Tibial nerve (tissue), 4 donors: Measurements from ENCODE around the gene TFEB. TPM values are rescaled to one million over a fixed set of nuclear protein-coding genes. Genes with fewer than 3 reads are reported as not detected.

Experiments
- DNase-seq, 2 donors: peaks; one replicate each; pipeline ENCODE4 v3.0.0-alpha.2; 2019; ENCODE audit warnings: low spot score in 2 of 2
- H3K27ac ChIP-seq, 4 donors: fragments of 200-600 bp; sonication (generic) in 3 of 4; one replicate each; pipeline ENCODE4 v1.5.1; 2017 to 2019; ENCODE audit warnings: mild to moderate bottlenecking in 1 of 4
- H3K27me3 ChIP-seq, 2 donors: fragments of 200-600 bp; sonication (generic) in 1 of 2; one replicate each; pipeline versions ENCODE4 v1.5.1 to v1.6.0; 2017 to 2019
- H3K36me3 ChIP-seq, 3 donors: fragments of 200-600 bp; sonication (generic); one replicate each; pipeline ENCODE4 v1.5.1; 2018 to 2019
- H3K4me1 ChIP-seq, 4 donors: fragments of 200-600 bp; sonication (generic) in 3 of 4; one replicate each; pipeline ENCODE4 v1.5.1; 2017 to 2019
- H3K4me3 ChIP-seq, 4 donors: fragments of 200-600 bp; sonication (generic) in 3 of 4; one replicate each; pipeline ENCODE4 v1.5.1; 2017 to 2019; ENCODE audit warnings: mild to moderate bottlenecking in 1 of 4, moderate library complexity in 1 of 4
- H3K9me3 ChIP-seq, 4 donors: fragments of 200-600 bp; sonication (generic) in 3 of 4; one replicate each; pipeline ENCODE4 v1.5.1; 2017 to 2019
- CTCF ChIP-seq, 5 experiments: fragments of 200-600 bp in 3 of 5; fragments of 450-650 bp in 2 of 5; sonication (generic) in 3 of 5; IDR thresholded peaks; one replicate each; pipeline ENCODE4 v1.5.1; 2016 to 2019; ENCODE audit warnings: antibody characterized with exemption in 5 of 5, mild to moderate bottlenecking in 3 of 5, moderate library complexity in 2 of 5
- EP300 ChIP-seq, 2 donors: sonication (generic); formaldehyde crosslinking; IDR thresholded peaks; one replicate each; pipeline ENCODE4 v1.6.1; 2017; ENCODE audit warnings: antibody characterized with exemption in 2 of 2, mild to moderate bottlenecking in 1 of 2
- POLR2A ChIP-seq, 2 donors: fragments of 450-650 bp; IDR thresholded peaks; one replicate each; pipeline ENCODE4 v1.6.1; 2017; ENCODE audit warnings: antibody characterized with exemption in 2 of 2, mild to moderate bottlenecking in 2 of 2, moderate library complexity in 2 of 2
- WGBS, 2 donors: methylation state at CpG; one replicate each; pipeline ENCODE4 v1.1.5; 2018; 5-methylcytosine and 5-hydroxymethylcytosine counted together
- total RNA-seq, 4 donors: library from RNA; depleted of rRNA; stranded (reverse); fragments of >200 nt; gene quantifications; one replicate each; pipeline ENCODE4 v1.1.0, GENCODE V29; 2016

Gene TFEB
- total RNA-seq, 4 donors from 2014 or later: 19.2 to 28.8 (median 20.6) TPM

- H3K4me1 ChIP-seq: no peaks in the 10 kb centered on the region
- H3K4me3 ChIP-seq: no peak overlapping the region
- TF ChIP-seq EP300 (IDR thresholded peaks at IDR 0.05) (no peak), POLR2A (IDR thresholded peaks at IDR 0.05) (no peak), CTCF (IDR thresholded peaks at IDR 0.05) (no peak)
- H3K36me3 ChIP-seq: no peaks in the 10 kb centered on the region
- no peak overlapping the region for H3K27ac ChIP-seq
- H3K9me3 ChIP-seq: no peaks in the 10 kb centered on the region
- 85 to 87% methylated on average over 20 of the region's 20 CpGs for WGBS, 2 donors
- DNase-seq: no peak
- no peaks in the 10 kb centered on the region for H3K27me3 ChIP-seq
Observed at GRCh38 chr6:41741625-41742490, 6.5 kb upstream of the TFEB start.

- Histone ChIP-seq H3K9me3 (no peaks in the 10 kb centered on the region), H3K4me3 (no peak overlapping the region), H3K4me1 (peaks cover 0 to 8% (median 6%) of the 10 kb centered on the region in 4 donors), H3K27ac (no peak overlapping the region), H3K36me3 (no peaks in the 10 kb centered on the region), H3K27me3 (no peaks in the 10 kb centered on the region)
- no peak for TF ChIP-seq EP300 (IDR thresholded peaks at IDR 0.05)
- TF ChIP-seq POLR2A (IDR thresholded peaks at IDR 0.05): no peak
- no peak for TF ChIP-seq CTCF (IDR thresholded peaks at IDR 0.05)
- 73 to 79% methylated on average over 12 to 13 of the region's 13 CpGs for WGBS, 2 donors
- DNase-seq: no peak
Observed at GRCh38 chr6:41740366-41741162, 5.2 kb upstream of the TFEB start.

GRCh38 chr6:41739041-41739440 is 3.6 kb upstream of the TFEB start:
- Histone ChIP-seq H3K27ac (no peak overlapping the region), H3K27me3 (no peaks in the 10 kb centered on the region), H3K9me3 (no peaks in the 10 kb centered on the region), H3K4me3 (no peak overlapping the region), H3K4me1 (peaks cover 0 to 9% (median 6%) of the 10 kb centered on the region in 4 donors), H3K36me3 (no peaks in the 10 kb centered on the region)
- TF ChIP-seq POLR2A (IDR thresholded peaks at IDR 0.05) (no peak), CTCF (IDR thresholded peaks at IDR 0.05) (no peak), EP300 (IDR thresholded peaks at IDR 0.05) (no peak)
- WGBS, 2 donors: 62 to 67% methylated on average over 4 of the region's 4 CpGs
- no peak for DNase-seq

- Histone ChIP-seq H3K9me3 (no peaks in the 10 kb centered on the region), H3K4me3 (no peak overlapping the region)
Observed at GRCh38 chr6:41737591-41738130, 2.3 kb upstream of the TFEB start.

More at GRCh38 chr6:41737591-41738130, 2.3 kb upstream of the TFEB start:
- peaks cover 0 to 21% (median 18%) of the 10 kb centered on the region in 4 donors for H3K4me1 ChIP-seq
- WGBS, 2 donors: 82 to 85% methylated on average over 6 of the region's 6 CpGs
- TF ChIP-seq CTCF (IDR thresholded peaks at IDR 0.05): no peak
- TF ChIP-seq POLR2A (IDR thresholded peaks at IDR 0.05): no peak
- TF ChIP-seq EP300 (IDR thresholded peaks at IDR 0.05): no peak
- no peaks in the 10 kb centered on the region for H3K27me3 ChIP-seq
- H3K27ac ChIP-seq: no peak overlapping the region
- no peak for DNase-seq
- H3K36me3 ChIP-seq: no peaks in the 10 kb centered on the region
